SK-N-SH treated with all-trans-retinoic acid at 6 μM for 48 hours (cell line): ENCODE results near the gene CNGA4.

Experiments used
- ATAC-seq: fragments of 200-7000 bp; cut with Tn5 transposase; 3 replicates; pipeline ENCODE4 v1.9.1; 2020; ENCODE audit warnings: mild to moderate bottlenecking, moderate library complexity
- ARNTL ChIP-seq: fragments of 450-650 bp; formaldehyde crosslinking; IDR thresholded peaks from 2 replicates; pipeline ENCODE4 v1.5.0; 2020; ENCODE audit warnings: low read depth, mild to moderate bottlenecking, moderate library complexity, borderline replicate concordance
- BACH2 ChIP-seq: fragments of 250-450 bp; sonication (Bioruptor Pico); IDR thresholded peaks from 2 replicates; pipeline ENCODE4 v1.9.0; 2021; ENCODE audit warnings: mild to moderate bottlenecking, borderline replicate concordance
- CSDC2 ChIP-seq: fragments of 250-450 bp; sonication (Bioruptor Pico); IDR thresholded peaks from 2 replicates; pipeline ENCODE4 v1.5.0; 2020; ENCODE audit warnings: mild to moderate bottlenecking, moderate library complexity
- ESRRG ChIP-seq: fragments of 250-450 bp; sonication (Bioruptor Pico); IDR thresholded peaks from 2 replicates; pipeline ENCODE4 v1.6.1; 2021; ENCODE audit warnings: mild to moderate bottlenecking
- GLIS3 ChIP-seq: fragments of 250-450 bp; sonication (Bioruptor Pico); IDR thresholded peaks from 2 replicates; pipeline ENCODE4 v1.5.0; 2020; ENCODE audit warnings: mild to moderate bottlenecking, moderate library complexity
- OSR1 ChIP-seq: fragments of 250-450 bp; sonication (Bioruptor Pico); IDR thresholded peaks from 2 replicates; pipeline ENCODE4 v1.8.0; 2022; ENCODE audit warnings: moderate library complexity, mild to moderate bottlenecking, inconsistent platforms
- PPARA ChIP-seq: fragments of 250-450 bp; sonication (Bioruptor Pico); IDR thresholded peaks from 2 replicates; pipeline ENCODE4 v1.5.0; 2020; ENCODE audit warnings: mild to moderate bottlenecking, borderline replicate concordance
- RARB ChIP-seq: fragments of 250-450 bp; sonication (Bioruptor Pico); IDR thresholded peaks from 2 replicates; pipeline ENCODE4 v1.8.0; 2021; ENCODE audit warnings: mild to moderate bottlenecking, moderate library complexity
- SNAI2 ChIP-seq: fragments of 250-450 bp; sonication (Bioruptor Pico); IDR thresholded peaks from 2 replicates; pipeline ENCODE4 v1.5.0; 2020; ENCODE audit warnings: mild to moderate bottlenecking, moderate library complexity
- TCF4 ChIP-seq: fragments of 250-450 bp; sonication (Bioruptor Pico); IDR thresholded peaks from 2 replicates; pipeline ENCODE4 v1.8.0; 2021; ENCODE audit warnings: mild to moderate bottlenecking, moderate library complexity, borderline replicate concordance
- TOX ChIP-seq: fragments of 250-450 bp; sonication (Bioruptor Pico); IDR thresholded peaks from 2 replicates; pipeline ENCODE4 v1.8.0; 2021; ENCODE audit warnings: mild to moderate bottlenecking, moderate library complexity, borderline replicate concordance
- ZC3H10 ChIP-seq: fragments of 250-450 bp; sonication (Bioruptor Pico); IDR thresholded peaks from 2 replicates; pipeline ENCODE4 v1.5.1; 2021; ENCODE audit warnings: mild to moderate bottlenecking, moderate library complexity
- ZFP3 ChIP-seq: fragments of 250-450 bp; sonication (Bioruptor Pico); IDR thresholded peaks from 2 replicates; pipeline ENCODE4 v1.5.0; 2020; ENCODE audit warnings: mild to moderate bottlenecking, moderate library complexity
- ZFP30 ChIP-seq: fragments of 450-650 bp; formaldehyde crosslinking; IDR thresholded peaks from 2 replicates; pipeline ENCODE4 v1.5.0; 2022; ENCODE audit warnings: mild to moderate bottlenecking, moderate library complexity
- ZNF565 ChIP-seq: fragments of 450-650 bp; formaldehyde crosslinking; conservative IDR thresholded peaks from 2 replicates; pipeline ENCODE4 v1.5.0; 2020; ENCODE audit warnings: low read depth, mild to moderate bottlenecking, moderate library complexity
- ZNF70 ChIP-seq: fragments of 450-650 bp; formaldehyde crosslinking; IDR thresholded peaks from 2 replicates; pipeline ENCODE4 v1.5.0; 2020; ENCODE audit warnings: mild to moderate bottlenecking, moderate library complexity
- ZNF8 ChIP-seq: fragments of 450-650 bp; formaldehyde crosslinking; IDR thresholded peaks from 2 replicates; pipeline ENCODE4 v1.5.0; 2020; ENCODE audit warnings: mild to moderate bottlenecking, moderate library complexity
- TF ChIP-seq, protein P1 (sequence below): fragments of 250-450 bp; sonication (Bioruptor Pico); IDR thresholded peaks from 2 replicates; pipeline ENCODE4 v1.5.1; 2020; ENCODE audit warnings: low read depth, mild to moderate bottlenecking, moderate library complexity
- TF ChIP-seq, protein P2 (sequence below): fragments of 250-450 bp; sonication (Bioruptor Pico); IDR thresholded peaks from 2 replicates; pipeline ENCODE4 v1.5.0; 2020; ENCODE audit warnings: mild to moderate bottlenecking, moderate library complexity
- TF ChIP-seq, protein P3 (sequence below): fragments of 250-450 bp; sonication (Bioruptor Pico); IDR thresholded peaks from 2 replicates; pipeline ENCODE4 v1.8.0; 2021; ENCODE audit warnings: low read depth, mild to moderate bottlenecking, moderate library complexity, borderline replicate concordance

The CNGA4 gene

DNA sequence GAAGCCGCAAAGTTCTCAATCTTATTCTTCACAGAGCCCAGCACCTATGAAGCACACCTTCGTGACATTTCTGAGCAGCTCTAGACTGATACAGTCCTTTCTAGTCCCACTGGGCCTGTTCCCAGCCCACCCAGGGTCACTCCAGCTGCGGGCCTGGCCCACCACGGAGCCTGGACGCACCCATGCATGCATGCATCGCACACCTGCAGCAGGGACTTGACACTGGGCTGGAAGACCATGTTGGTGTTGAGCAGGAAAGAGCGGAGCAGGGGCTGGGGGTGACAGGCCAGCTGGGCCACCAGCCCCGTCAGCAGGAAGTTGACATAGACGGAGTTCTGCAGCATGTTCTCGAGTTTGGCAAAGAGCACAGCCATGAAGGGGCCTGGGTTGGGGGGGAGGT lies 24.4 kb upstream of the CNGA4 start (continued):
- TF ChIP-seq CSDC2 (CRISPR knock-in tag) (no peak), ZFP30 (CRISPR knock-in tag) (no peak), SNAI2 (no peak), ZNF8 (no peak), RARB (no peak)

DNA sequence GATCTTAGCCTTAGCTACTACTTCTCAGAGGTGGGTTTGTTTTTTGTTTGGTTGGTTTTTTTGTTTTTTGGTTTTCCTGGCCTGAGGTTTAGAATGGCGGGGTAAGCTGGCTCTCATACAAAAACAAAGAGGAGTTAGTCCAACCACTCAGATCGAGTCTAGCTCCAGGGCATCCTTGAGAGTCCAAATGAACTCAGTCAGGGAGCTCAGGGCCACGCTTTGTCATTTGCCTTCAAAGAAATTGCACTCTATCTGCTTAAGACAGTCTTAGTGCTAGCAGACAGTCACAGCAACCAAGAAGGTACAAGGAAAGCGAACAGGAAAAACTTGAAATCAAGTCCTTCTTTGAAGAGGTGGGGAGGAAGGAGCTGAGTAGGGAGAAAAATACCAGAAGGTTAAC lies 22.4 kb upstream of the CNGA4 start:
- no peak for ATAC-seq
- TF ChIP-seq ZNF8 = no peak
- no peak for TF ChIP-seq ZNF70
- TF ChIP-seq, protein P1, sequence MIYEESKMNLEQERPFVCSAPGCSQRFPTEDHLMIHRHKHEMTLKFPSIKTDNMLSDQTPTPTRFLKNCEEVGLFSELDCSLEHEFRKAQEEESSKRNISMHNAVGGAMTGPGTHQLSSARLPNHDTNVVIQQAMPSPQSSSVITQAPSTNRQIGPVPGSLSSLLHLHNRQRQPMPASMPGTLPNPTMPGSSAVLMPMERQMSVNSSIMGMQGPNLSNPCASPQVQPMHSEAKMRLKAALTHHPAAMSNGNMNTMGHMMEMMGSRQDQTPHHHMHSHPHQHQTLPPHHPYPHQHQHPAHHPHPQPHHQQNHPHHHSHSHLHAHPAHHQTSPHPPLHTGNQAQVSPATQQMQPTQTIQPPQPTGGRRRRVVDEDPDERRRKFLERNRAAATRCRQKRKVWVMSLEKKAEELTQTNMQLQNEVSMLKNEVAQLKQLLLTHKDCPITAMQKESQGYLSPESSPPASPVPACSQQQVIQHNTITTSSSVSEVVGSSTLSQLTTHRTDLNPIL (CRISPR knock-in tag) = no peak
- no peak for TF ChIP-seq OSR1 (CRISPR knock-in tag)
- no peak for TF ChIP-seq ESRRG (CRISPR knock-in tag)
- TF ChIP-seq, protein P2, sequence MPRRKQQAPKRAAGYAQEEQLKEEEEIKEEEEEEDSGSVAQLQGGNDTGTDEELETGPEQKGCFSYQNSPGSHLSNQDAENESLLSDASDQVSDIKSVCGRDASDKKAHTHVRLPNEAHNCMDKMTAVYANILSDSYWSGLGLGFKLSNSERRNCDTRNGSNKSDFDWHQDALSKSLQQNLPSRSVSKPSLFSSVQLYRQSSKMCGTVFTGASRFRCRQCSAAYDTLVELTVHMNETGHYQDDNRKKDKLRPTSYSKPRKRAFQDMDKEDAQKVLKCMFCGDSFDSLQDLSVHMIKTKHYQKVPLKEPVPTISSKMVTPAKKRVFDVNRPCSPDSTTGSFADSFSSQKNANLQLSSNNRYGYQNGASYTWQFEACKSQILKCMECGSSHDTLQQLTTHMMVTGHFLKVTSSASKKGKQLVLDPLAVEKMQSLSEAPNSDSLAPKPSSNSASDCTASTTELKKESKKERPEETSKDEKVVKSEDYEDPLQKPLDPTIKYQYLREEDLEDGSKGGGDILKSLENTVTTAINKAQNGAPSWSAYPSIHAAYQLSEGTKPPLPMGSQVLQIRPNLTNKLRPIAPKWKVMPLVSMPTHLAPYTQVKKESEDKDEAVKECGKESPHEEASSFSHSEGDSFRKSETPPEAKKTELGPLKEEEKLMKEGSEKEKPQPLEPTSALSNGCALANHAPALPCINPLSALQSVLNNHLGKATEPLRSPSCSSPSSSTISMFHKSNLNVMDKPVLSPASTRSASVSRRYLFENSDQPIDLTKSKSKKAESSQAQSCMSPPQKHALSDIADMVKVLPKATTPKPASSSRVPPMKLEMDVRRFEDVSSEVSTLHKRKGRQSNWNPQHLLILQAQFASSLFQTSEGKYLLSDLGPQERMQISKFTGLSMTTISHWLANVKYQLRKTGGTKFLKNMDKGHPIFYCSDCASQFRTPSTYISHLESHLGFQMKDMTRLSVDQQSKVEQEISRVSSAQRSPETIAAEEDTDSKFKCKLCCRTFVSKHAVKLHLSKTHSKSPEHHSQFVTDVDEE (CRISPR knock-in tag) = no peak
- no peak for TF ChIP-seq BACH2 (CRISPR knock-in tag)
- no peak for TF ChIP-seq ARNTL (CRISPR knock-in tag)
- TF ChIP-seq GLIS3 (CRISPR knock-in tag) = no peak
- TF ChIP-seq ZFP3 (CRISPR knock-in tag) = no peak
- TF ChIP-seq ZC3H10 (CRISPR knock-in tag) = no peak
- no peak for TF ChIP-seq CSDC2 (CRISPR knock-in tag)
- no peak for TF ChIP-seq SNAI2
- no peak for TF ChIP-seq ZNF565 (CRISPR knock-in tag)

DNA sequence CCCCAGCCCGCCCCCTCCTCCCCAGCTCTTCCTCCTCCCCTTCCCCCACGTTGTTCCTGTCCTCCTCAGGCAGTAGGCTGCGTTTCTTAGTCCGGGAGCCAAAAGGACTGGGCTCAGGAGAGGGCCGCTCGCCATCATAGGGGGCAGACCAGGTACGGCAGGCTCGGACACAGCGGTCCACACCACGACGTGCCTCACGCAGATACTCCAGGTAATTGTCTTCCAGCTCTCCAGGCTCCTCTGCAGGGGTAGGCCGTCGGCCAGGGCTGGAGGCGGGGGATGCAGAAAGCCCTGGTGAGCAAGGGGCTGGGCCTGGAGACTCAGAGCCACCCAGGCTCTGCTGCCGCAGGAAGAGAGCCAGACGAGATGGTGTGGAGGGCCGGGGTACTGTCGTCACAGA lies 21.2 kb upstream of the CNGA4 start:
- TF ChIP-seq BACH2 (CRISPR knock-in tag) (no peak), RARB (no peak), ZC3H10 (CRISPR knock-in tag) (no peak), GLIS3 (CRISPR knock-in tag) (no peak), PPARA (CRISPR knock-in tag) (no peak), ARNTL (CRISPR knock-in tag) (no peak), SNAI2 (no peak), TOX (CRISPR knock-in tag) (no peak), ZNF70 (no peak), ZFP3 (CRISPR knock-in tag) (no peak), OSR1 (CRISPR knock-in tag) (no peak), ZNF8 (no peak), TCF4 (CRISPR knock-in tag) (no peak), ZFP30 (CRISPR knock-in tag) (no peak), ESRRG (CRISPR knock-in tag) (no peak)
- TF ChIP-seq, protein P3, sequence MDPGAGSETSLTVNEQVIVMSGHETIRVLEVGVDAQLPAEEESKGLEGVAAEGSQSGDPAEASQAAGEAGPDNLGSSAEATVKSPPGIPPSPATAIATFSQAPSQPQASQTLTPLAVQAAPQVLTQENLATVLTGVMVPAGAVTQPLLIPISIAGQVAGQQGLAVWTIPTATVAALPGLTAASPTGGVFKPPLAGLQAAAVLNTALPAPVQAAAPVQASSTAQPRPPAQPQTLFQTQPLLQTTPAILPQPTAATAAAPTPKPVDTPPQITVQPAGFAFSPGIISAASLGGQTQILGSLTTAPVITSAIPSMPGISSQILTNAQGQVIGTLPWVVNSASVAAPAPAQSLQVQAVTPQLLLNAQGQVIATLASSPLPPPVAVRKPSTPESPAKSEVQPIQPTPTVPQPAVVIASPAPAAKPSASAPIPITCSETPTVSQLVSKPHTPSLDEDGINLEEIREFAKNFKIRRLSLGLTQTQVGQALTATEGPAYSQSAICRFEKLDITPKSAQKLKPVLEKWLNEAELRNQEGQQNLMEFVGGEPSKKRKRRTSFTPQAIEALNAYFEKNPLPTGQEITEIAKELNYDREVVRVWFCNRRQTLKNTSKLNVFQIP = no peak
- TF ChIP-seq, protein P2 (CRISPR knock-in tag) = no peak
- ATAC-seq = no peak

DNA sequence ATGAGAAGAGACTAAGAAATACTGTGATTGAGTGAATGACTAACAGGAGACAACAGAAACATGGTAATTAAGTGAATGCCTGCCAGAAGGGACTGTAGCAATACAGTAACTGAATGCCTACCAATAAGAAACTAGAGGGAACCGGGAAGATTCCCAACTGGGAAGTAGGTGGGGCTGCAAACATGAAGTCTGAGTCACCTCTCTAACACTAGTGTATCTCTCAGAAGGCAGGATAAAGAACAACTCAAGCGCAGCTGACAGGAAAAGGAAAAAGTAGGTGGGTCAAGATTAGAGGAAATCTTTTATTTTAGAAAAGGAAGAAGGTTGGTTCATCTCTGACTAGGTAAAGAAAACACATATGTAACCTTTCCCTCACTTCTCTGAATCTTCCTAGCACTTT lies 19.5 kb upstream of the CNGA4 start:
- peak; percentile 90 for ATAC-seq
- TF ChIP-seq, protein P3 = no peak
- TF ChIP-seq CSDC2 (CRISPR knock-in tag) = no peak
- TF ChIP-seq ZNF8 = no peak
- no peak for TF ChIP-seq OSR1 (CRISPR knock-in tag)
- no peak for TF ChIP-seq ARNTL (CRISPR knock-in tag)
